Progenitor cell of endocrine pancreas (in vitro differentiated cells): Measurements from ENCODE around the gene LRRC75B. TPM values are rescaled to one million over a fixed set of nuclear protein-coding genes. Genes with fewer than 3 reads are reported as not detected.
"Not testable (repeated sequence)": the region's sequence is repeated elsewhere in the genome, so short reads cannot be mapped to it uniquely, and the experiment has no call there.

Source experiments
- DNase-seq: peaks from one replicate; pipeline ENCODE4 v3.0.0; 2021; ENCODE audit warnings: low spot score; ENCODE audit not compliant: unreplicated experiment
- H3K27ac Mint-ChIP-seq: 2 replicates; pipeline ENCODE4 v1.8.0; 2021; ENCODE audit warnings: mild to moderate bottlenecking, moderate library complexity, mixed read lengths
- H3K27me3 Mint-ChIP-seq: 2 replicates; pipeline ENCODE4 v1.8.0; 2021; ENCODE audit warnings: mixed read lengths
- H3K36me3 Mint-ChIP-seq: 2 replicates; pipeline ENCODE4 v1.8.0; 2022; ENCODE audit warnings: mixed read lengths; ENCODE audit not compliant: insufficient read depth
- H3K4me1 Mint-ChIP-seq: 2 replicates; pipeline ENCODE4 v1.8.0; 2021; ENCODE audit warnings: low read depth, mixed read lengths
- H3K4me3 Mint-ChIP-seq: 2 replicates; pipeline ENCODE4 v1.8.0; 2021; ENCODE audit warnings: low read depth, mild to moderate bottlenecking, moderate library complexity, mixed read lengths
- H3K9me3 Mint-ChIP-seq: 2 replicates; pipeline ENCODE4 v1.8.0; 2021; ENCODE audit warnings: low read depth, mixed read lengths
- total RNA-seq: library from RNA; stranded (reverse); gene quantifications from 2 replicates; pipeline ENCODE4 v1.2.1, GENCODE V29; 2021
- TF ChIP-seq, protein P1 (sequence below): fragments of 200-600 bp; sonication (generic); IDR thresholded peaks from one replicate; pipeline ENCODE4 v1.5.0; 2021; ENCODE audit warnings: antibody characterized with exemption, mild to moderate bottlenecking; ENCODE audit not compliant: unreplicated experiment

The LRRC75B gene
- total RNA-seq, 1 donor from 2014 or later: 24.6 TPM

DNA sequence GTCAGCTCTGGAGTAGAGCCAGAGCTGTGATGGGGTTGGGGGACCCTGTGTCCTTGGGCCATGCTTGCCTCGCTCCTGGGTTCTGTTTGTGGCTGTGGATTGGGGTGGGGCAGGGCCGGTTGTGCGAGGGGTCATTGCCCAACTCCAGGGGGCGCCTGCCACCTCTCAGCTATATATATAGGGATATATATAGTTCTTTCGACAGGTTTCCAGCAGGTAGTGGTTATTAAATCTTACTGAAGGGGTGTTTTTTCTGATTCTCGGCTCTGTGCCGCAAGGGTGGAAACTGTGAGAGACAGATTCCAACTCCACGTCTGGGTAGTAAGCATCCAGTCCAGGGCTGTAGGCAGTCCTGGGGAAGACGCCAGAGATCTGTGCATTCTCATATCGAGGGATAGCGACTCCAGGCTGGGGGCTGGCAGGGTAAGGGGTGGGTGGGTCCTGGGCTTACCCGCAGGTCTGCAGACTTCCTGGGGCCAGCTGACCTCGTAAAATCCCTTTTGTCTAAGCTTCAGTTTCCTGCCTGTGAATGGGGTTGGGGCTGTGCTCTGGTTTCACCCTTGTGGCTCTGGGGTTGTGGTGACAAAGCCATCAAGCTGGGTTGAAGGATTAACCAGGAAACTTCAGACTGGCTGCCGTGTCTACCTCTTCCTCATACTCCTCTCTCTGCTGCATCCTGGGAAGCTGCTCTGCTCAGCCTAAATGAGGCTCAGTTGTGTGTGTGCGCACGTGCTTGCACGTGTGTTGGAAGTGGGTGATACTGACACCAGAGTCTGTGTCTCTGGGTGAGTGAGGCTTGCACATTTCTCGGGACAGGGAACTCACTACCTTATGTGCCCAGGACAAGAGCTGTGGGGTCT lies 11.1 kb upstream of the LRRC75B start:
- H3K4me1 Mint-ChIP-seq: peaks cover 12% of the 10 kb centered on the region
- not testable (repeated sequence) for H3K9me3 Mint-ChIP-seq, H3K36me3 Mint-ChIP-seq, DNase-seq, H3K27me3 Mint-ChIP-seq
- peak overlapping the region; percentile 67 for H3K4me3 Mint-ChIP-seq
- TF ChIP-seq, protein P1, sequence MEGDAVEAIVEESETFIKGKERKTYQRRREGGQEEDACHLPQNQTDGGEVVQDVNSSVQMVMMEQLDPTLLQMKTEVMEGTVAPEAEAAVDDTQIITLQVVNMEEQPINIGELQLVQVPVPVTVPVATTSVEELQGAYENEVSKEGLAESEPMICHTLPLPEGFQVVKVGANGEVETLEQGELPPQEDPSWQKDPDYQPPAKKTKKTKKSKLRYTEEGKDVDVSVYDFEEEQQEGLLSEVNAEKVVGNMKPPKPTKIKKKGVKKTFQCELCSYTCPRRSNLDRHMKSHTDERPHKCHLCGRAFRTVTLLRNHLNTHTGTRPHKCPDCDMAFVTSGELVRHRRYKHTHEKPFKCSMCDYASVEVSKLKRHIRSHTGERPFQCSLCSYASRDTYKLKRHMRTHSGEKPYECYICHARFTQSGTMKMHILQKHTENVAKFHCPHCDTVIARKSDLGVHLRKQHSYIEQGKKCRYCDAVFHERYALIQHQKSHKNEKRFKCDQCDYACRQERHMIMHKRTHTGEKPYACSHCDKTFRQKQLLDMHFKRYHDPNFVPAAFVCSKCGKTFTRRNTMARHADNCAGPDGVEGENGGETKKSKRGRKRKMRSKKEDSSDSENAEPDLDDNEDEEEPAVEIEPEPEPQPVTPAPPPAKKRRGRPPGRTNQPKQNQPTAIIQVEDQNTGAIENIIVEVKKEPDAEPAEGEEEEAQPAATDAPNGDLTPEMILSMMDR: peak; percentile 46
- peak overlapping the region; percentile 56 for H3K27ac Mint-ChIP-seq

DNA sequence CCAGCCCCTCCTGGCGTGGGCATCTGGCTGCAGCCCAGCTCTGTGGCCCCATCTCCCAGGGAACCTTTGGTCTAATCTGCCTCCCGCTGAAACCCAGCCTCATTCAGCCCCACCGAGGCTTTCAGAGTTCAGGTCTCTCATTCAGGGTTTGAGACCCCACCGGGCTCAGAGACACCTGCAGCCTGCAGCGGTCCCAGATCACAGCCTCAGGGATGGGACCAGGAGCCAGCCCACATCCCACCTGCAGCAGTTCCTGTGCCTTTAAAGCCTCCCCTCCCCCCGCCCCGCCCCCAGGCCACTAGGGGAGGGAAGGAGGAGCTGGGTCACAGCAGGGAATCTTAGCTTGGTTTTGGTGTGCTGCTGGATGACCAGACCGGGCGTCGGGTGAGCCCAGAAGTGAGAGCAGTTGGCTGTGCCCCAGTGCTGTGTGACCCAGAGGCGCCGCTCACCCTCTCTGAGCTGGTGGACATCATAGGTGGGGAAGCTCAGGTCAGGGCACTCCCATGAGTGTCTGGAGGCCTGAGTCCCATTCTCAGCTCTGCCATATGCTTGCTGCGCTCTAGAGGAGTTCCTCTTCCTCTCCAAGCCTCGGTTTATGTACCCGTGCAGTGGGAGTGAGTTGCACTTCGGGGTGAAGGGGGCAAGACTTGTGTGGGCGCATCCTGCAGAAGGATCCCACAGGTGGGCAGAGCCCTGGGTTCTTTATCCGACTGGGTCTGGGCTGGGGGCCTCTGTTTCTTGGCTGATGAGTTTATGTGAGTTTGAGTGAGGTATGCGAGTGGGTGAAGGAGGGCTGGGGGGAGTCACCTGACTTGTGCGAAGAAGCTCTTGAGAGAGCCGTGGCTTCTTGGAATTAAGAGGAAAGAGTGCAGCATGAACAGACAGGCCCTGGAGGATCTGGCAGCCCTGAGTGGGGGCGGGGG lies 10.2 kb upstream of the LRRC75B start, which contains the start of gene GGT1:
GGT1 (plus strand) TSS at position 347 of the 923 bp plus-strand sequence. CDS start 7,889 bp downstream, outside the sequence.
- H3K27ac Mint-ChIP-seq: peak within 1 kb of the TSS; percentile 56
- H3K27me3 Mint-ChIP-seq, H3K9me3 Mint-ChIP-seq, DNase-seq, H3K36me3 Mint-ChIP-seq: not testable (repeated sequence)
- peaks cover 12% of the 10 kb centered on the region for H3K4me1 Mint-ChIP-seq
- peak within 1 kb of the TSS; percentile 67 for H3K4me3 Mint-ChIP-seq

DNA sequence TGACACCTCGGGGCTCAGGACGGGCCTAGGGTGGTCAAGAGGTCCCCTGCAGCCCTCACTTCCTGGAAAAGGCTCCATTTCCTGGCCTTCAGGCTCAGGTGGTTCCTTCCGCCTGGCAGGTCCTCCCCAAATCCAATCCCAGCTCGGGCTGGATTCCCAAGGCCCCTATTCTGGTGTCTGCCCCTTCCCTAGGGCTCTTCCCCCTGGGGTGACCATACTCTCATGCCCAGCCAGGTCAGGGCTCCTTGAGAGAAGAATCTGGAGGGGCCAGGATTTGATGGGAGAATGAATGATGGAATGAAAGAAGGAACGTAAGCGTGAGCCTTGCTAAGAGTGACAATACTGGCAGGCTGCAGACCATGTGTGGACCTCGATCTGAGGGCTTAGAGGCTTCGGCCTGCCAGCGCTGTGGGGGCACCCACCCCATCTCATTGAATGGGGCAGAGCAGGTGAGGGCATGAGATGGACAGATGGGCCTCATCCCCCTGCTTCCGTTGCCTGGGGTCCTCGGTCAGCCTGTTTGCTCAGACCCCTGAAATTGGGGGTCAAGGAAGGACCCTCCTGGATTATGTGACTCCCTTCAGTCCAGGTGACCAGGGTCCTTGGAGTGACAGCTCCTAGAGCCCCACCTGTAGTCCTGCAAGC lies 9.4 kb upstream of the LRRC75B start:
- not testable (repeated sequence) for H3K27ac Mint-ChIP-seq, DNase-seq, H3K27me3 Mint-ChIP-seq, H3K36me3 Mint-ChIP-seq, H3K9me3 Mint-ChIP-seq, H3K4me3 Mint-ChIP-seq
- H3K4me1 Mint-ChIP-seq: peaks cover 12% of the 10 kb centered on the region

DNA sequence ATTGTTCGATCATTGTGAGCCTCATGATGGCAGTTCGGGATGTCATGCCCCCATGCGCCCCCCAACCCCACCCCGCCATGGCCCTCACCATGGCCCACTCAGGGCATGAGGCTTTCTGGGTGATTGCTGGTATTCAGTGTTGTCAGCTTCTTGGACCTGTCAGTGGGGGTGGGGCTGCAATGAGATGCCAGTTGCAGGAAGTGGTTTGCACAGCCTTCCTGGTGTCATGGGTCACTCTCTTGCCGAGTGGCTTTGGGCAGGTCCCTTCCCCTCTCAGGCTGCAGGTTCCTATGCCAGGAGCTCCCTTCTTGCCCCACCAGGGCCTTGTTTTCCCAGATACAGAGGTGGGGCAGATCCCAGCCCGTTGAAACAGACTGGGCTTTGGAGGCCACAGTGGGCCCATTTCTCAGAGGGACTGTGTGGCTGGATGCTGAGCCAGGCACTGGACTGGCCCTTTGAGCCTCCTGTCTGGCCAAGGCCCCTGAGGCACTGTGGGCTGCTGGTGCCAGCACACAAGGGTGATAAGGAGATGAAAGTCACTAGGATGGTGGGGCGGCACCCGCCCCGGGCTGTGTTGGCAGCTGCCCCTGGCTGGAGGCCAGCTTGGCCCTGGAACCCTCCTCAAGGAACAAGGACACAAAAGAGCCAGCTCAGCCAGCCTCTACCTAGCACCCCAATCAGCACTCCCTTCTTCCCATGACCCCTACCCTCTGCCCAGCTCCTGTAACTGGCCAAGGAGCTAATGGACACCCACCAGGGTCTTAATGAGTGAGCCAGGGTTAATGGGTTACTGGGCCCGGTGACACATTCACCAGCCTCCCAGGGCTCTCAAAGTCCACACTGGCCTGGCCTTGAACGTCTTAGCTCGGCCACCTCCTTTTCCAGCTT lies 8.6 kb upstream of the LRRC75B start:
- Mint-ChIP-seq H3K36me3 (no peaks in the 10 kb centered on the region), H3K27ac (no peak overlapping the region), H3K27me3 (no peaks in the 10 kb centered on the region), H3K4me3 (no peak overlapping the region), H3K9me3 (no peaks in the 10 kb centered on the region), H3K4me1 (peaks cover 12% of the 10 kb centered on the region)
- no peak for DNase-seq
- TF ChIP-seq, protein P1: no peak

DNA sequence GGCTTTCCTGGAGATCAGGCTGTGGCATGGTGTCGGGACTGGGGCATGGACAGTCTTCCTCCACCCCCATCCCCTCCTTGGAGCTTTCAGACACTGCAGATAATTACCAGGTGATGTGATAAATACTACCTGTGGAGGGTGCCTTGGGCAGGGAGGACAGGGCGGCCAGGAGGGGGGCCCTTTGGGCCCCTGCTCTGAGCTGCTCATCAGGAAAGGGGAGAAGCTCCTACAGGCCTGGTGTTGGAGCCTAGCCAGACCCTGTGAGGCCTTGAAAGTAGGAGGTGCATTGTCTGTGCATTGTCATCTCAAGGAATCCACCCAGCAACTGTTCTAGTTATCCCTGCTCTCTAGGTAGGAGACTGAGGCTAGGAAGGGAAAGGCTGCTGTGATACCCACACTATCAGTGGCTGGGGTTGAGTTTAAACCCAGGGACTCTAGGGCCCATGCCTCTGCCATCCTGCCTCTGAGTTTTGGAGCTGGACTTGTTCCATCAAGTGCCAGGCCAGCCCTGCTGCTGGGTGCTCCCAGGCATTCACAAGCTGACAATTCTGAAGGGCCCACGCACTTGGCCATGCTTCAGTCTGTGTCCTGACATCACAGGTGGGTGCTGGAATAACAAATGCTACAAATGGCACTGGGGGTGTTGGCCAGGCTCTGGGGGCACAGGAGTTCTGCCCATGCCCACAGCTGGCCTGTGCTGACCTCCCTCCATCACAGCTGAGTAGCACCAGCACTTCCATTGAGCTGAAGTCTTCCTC lies 7.3 kb upstream of the LRRC75B start:
- H3K27ac Mint-ChIP-seq: not testable (repeated sequence)

DNA sequence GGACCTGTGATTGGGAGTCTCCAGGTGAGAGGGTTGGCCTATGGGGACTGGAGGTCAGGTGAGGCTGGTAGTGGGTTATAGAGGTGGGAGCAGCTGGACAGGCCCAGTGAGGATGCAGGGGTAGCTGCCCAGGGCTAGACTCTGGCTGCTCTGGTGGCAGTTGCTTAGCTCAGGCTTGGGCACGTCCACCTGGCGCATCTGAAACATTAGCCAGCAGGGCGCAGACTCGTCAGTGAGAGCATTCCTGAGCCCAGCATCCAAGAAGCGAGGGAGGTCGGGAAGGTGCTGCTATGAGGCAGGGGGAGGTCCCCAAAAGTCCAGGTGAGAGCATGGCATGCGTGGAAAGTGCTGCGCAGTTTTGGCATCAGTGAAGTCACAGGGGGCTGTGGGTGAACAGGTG lies 6.6 kb upstream of the LRRC75B start:
- DNase-seq: no peak
- Mint-ChIP-seq H3K27me3 (no peaks in the 10 kb centered on the region), H3K36me3 (no peaks in the 10 kb centered on the region), H3K4me1 (peaks cover 12% of the 10 kb centered on the region), H3K27ac (no peak overlapping the region), H3K4me3 (no peak overlapping the region), H3K9me3 (no peaks in the 10 kb centered on the region)
- TF ChIP-seq, protein P1: no peak

More for the DNA sequence above, 7.3 kb upstream of the LRRC75B start:
- H3K27me3 Mint-ChIP-seq, H3K36me3 Mint-ChIP-seq, DNase-seq, H3K9me3 Mint-ChIP-seq, H3K4me3 Mint-ChIP-seq: not testable (repeated sequence)
- peaks cover 12% of the 10 kb centered on the region for H3K4me1 Mint-ChIP-seq

DNA sequence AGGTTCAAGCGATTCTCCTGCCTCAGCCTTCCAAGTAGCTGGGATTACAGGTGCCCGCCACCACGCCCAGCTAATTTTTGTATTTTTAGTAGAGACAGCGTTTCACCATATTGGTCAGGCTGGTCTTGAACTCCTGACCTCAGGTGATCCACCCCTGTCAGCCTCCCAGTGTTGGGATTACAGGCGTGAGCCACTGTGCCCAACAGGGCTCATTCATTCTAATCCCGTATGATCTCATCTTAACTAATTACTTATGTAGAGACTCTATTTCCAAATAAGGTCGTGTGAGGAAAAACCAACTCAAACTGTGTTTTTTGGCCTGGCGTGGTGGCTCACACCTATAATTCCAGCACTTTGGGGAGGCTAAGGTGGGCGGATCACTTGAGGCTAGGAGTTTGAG lies 4.2 kb upstream of the LRRC75B start:
- H3K36me3 Mint-ChIP-seq, DNase-seq, H3K4me3 Mint-ChIP-seq, H3K27me3 Mint-ChIP-seq, H3K4me1 Mint-ChIP-seq, H3K27ac Mint-ChIP-seq, H3K9me3 Mint-ChIP-seq: not testable (repeated sequence)
